Fibroblast of the conjunctiva (primary cell): ENCODE measurements around the gene UAP1.
A peak's percentile ranks its signal among the peaks of the same experiment; 100 is the strongest.

Experiments used
- DNase-seq: peaks from one replicate; pipeline ENCODE4 v3.0.0-alpha.2; 2010; ENCODE audit warnings: low read depth

UAP1 gene

DNA sequence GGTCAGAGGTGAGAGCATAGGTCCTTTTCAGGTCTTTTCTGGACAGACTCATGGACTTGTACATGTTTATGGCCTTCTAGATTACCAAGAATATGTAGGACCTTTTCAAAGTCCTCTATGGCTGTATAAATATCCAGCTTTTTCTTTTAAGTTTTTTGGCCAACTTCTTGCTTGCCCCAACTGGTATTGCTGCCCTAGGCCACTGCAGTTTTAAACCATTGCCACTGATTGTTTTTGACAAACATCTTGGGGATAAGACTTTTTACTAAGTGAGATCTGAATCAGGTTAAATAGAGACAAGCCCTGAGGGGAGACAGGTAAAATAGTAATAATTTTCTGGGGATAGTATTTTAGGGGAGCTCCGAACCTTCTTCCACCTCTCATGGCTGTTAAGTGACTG, 56.0 kb downstream of the UAP1 start:
- DNase-seq = no peak

DNA sequence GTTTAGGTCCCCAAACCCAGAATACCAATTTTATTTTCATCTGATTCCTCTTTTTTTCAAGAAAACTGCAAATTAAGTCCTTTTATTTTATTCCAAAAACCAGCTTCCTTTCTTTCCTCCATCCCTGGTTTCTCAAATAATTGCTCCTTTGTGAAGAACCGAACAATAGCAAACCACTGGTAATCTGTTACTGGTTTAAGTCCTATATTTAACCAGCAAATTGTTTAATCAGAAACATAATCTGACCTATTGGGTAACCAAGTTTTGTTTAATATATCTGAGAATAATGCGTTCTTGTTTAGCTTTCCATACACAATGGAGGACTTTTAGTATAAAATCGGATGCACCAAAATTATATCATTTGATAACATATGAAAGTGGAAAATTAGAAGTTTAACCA, 57.6 kb downstream of the UAP1 start:
- no peak for DNase-seq

GRCh38 chr1:162621256-162621655, 59.7 kb downstream of the UAP1 start:
- no peak for DNase-seq

- DNase-seq = no peak
Measured at GRCh38 chr1:162625679-162626078, 64.2 kb downstream of the UAP1 start.

DNA sequence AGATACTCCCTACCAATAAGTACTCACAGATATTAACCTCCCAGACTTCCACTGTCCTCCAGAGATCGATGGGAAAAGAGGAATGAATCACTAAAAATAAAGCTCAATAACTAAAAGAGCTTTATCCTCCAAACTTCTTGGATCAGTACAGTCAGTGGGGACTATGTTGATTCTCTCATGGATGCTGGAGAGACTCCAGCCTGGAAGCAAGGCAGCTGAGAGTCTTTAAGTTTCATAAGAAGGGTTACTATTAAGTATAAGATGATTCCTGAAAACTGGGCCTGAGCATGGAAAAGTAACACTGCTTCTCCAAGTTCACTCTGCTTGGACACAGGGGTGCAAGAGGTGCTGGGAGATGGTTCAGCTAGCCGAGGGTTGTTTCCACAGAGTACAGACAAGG, 64.6 kb downstream of the UAP1 start:
- no peak for DNase-seq

- no peak for DNase-seq
Measured at GRCh38 chr1:162626761-162627160, 65.2 kb downstream of the UAP1 start.

DNA sequence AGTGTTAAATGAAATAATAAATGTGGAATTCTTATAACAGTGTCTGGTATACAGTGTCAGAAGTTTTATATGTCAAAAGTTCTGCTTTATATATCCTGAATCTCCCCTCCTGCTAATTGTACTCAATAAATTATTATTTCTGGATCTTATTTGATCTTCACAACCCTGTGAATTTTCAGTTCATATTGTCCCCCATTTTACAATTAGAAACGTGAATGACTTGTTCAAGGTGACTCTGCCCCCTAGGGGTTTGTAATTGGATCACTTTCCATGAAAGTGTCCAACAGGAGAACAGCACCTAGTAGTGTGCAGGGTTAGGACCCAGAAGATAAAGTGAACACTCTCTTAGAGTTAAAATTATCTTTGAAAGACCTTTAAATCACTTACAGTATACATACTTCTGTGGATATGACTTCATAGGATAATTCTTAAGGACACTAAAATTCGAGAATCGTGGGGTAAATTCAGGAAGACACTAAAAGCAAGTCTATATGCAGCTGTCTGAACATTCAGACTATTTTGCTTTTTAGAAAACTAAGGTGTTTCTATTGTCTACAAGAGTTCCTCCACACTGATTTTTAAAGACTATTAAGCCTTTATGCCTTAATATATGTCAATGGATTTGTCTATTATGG, 66.3 kb downstream of the UAP1 start:
- DNase-seq = no peak

DNA sequence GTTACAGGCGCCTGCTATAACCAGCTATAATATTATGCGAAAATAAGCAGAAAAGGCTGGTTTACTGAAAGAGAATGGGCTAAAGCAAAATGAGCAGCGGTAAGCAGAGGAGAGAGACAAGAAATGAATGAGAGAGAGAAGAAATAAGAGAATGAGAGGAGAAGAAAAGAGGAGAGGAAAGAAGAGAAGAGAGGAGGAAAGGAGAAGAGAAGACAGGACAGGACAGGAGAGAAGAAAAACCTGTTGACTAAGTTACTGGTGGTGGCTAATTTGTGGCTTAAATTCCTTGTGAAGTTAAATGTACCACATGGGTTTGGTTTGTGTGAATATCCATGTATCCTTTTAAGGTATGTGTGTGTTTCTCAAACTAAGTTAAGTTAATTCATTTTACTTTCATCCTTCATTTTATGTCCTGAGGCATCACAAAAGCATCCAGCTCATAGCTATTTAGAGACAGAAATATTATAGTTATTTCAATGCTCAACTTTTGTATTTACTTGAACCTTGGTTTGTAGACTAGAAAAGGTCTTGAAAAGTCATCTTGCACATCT, 67.6 kb downstream of the UAP1 start:
- no peak for DNase-seq

DNA sequence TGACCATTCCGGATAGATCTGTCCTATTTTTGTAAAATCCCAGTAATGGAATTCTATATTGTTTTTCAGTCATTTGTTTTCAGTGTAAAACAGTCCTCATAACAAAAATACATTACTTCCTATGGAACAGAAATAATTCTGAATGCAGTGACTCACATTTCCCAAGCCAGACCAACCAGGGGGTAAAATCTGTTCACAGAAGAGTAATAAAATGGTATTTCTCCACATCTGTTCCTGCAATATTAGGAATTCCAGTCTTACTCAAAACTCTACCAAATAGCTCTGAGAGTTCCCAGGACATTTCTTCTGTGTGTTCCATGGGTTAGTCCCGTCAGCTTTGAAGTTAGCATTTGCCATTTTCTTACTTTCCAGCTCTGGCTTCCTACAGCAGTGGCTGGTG, 68.1 kb downstream of the UAP1 start:
- DNase-seq = peak; percentile 49

GRCh38 chr1:162631546-162632191, 70.1 kb downstream of the UAP1 start:
- peak; percentile 62 for DNase-seq

DNA sequence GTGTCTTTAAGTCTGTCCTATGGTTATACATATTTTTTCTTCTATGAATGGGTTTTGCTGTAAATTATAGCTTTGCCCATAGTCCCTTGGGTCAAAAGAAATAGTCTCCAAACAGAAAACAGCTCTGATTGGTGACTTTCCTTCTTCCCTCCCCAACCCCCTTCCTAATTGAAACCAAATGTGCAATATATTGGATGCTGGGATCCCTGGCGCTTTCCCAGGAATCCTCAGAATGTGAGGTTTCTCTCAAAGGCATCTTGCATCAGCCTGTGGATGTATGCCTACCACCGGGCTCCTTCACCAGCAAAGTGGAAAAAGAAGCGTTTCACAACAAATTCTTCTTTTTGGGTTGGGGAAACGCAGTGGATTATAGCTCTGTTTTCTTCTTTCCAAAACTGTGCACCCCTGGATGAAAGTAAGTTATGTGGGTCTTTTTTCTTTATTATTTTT, 70.7 kb downstream of the UAP1 start, which contains the start of gene DDR2:
Gene DDR2 (plus strand): TSS at position 248 of the 450 bp plus-strand sequence. CDS start 86,600 bp downstream, outside the sequence.
- DNase-seq = peak; percentile 95

GRCh38 chr1:162632698-162633080, 71.2 kb downstream of the UAP1 start:
- peak; percentile 23 for DNase-seq

- peak; percentile 45 for DNase-seq
Measured at GRCh38 chr1:162633081-162633762, 71.7 kb downstream of the UAP1 start.

DNA sequence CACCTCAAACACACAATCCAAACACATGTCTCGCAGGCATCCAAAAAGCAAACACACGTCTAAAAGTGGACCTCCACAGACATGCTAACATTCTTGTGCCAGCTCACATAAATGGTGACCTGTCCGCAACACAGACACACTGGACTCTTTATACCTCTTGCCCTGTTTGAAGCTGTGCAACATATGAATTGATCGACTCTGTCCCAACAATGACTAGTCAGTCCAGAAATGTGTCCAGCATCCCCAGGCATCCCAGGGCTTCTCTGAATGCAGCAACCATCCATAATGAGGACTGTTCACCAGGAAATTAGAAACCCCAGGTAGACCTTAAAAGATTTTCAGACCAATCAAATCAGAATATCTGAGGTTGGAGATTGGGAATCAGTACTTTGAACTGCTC, 73.9 kb downstream of the UAP1 start:
- no peak for DNase-seq

DNA sequence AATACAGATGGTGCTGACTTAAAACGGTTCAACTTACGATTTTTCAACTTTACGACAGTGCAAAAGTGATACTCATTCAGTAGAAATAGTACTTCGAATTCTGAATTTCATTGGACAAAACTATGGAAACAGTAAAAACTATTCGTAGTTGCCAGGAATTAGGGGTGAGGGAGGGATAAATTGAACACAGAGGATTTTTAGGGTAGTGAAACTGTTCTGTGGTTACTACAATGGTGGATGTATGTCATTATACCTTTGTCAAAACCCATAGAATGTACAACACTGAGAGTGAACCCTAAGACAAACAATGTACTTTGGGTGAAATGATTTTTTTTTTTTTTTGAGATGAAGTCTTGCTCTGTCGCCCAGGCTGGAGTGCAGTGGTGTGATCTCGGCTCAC, 78.2 kb downstream of the UAP1 start:
- no peak for DNase-seq

DNA sequence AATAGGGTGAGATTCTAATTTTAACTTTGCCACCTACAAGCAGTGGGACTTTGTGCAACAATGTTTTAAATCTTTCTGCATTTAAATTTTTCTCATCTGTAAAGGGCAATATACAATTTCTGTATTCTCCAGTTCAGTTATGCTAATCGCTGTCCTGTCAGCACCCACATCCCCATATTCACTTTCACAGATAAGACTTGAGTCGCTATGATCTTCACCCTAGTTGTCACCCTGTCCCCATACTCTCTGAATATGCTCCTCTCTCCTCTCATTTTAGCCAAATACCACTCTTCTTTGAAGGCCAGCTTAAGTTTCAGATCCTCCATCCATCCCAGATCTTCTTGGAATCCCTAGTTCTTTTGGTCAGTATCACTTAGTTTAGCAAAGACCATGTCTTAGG, 79.6 kb downstream of the UAP1 start:
- DNase-seq = no peak

DNA sequence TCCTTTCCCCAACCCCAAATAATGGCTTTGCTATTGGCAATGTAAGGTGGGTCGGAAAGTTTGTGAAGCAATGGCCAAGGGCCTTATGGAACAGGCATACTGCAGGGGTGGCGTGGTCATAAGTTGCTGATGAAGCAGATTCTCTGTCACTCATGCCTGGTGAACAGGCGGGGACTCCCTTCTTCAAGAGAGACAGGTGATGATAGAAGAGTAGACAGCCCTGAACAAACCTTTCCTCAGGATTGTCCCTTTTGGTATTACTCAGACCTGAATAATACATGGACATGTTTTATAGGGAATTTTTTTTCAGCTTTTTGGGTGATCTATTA, 83.4 kb downstream of the UAP1 start:
- no peak for DNase-seq

- DNase-seq = no peak
Measured at GRCh38 chr1:162645666-162646065, 84.1 kb downstream of the UAP1 start.

DNA sequence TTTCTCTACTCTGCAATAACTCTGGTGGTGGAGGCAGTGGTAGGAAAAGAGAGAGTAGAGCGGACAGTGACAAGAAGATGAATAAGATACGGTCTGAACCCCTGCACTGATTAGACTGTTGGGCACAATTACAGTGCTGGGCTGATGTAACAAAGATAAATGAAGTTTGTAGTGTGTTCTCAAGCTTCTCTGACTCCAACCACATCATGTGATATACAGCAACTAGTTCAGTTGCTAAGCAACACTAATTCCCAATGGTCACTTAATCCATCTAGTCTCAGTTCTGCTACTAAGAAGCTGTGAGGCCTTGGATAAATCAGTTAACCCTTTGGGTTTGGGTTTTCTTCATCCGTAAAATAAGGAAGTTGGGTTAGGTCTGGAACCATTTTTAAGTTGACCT, 88.1 kb downstream of the UAP1 start:
- DNase-seq = peak; percentile 73
